HG02588 (cell line): Measurements from ENCODE around the gene ZFAND3.
"Not testable (repeated sequence)": the region's sequence is repeated elsewhere in the genome, so short reads cannot be mapped to it uniquely, and the experiment has no call there.

Source experiments
- ATAC-seq: cut with Tn5 transposase; IDR thresholded peaks from one replicate; pipeline ENCODE4 v1.9.1; 2021; ENCODE audit warnings: mild to moderate bottlenecking, moderate library complexity; ENCODE audit not compliant: unreplicated experiment

ZFAND3 gene

GRCh38 chr6:38114976-38115625, 295.6 kb downstream of the ZFAND3 start:
- no peak for ATAC-seq

- no peak for ATAC-seq
Observed at GRCh38 chr6:38115626-38116008, 296.1 kb downstream of the ZFAND3 start.

- ATAC-seq: no peak
Observed at GRCh38 chr6:38116248-38116647, 296.7 kb downstream of the ZFAND3 start.

DNA sequence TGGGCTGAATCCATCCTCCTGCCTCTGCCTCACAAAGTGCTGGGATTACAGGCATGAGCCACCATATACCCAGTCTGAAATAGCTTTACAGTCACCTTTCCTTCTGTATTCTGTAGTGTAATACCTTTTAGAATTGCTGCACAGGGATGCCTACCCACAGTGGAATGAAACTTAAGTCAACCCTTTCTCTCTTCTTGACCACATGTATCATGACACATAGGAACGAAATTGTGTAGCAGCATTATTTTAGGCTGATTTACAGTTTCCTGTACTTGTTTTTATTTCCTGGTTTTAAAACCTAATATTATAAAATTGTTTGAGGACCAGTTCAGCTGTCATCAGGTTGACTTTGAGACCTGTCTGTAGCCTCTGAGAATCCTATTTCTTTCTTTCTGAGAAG, 297.8 kb downstream of the ZFAND3 start:
- ATAC-seq: no peak

DNA sequence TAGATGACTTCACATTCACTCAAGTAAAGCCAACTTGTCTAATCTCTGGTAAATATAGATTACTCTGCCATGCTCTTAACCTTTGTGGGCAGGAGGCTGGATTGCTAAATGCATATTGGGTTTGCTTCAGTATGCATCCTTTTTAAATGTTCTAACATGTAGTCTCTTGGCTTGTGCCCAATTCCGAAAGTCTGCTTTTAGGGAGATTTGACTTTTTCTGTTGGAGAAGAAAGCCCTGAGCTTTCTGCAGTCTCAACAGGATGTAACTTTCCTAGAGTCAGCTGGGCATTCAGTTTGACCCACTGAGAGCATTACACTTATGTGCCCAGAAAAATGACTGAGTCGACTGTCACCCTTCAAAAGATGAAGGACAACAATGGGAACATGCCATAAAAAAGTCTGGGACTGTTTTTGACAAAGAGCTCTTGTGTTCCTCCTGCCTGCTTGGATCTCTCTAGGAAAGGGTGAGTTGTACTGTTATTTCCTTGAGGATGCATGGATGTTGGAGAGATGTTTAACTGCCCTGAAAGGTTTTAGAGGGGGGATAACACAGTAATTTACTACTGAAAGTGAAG, 299.4 kb downstream of the ZFAND3 start:
- no peak for ATAC-seq

GRCh38 chr6:38119516-38119915, 300.0 kb downstream of the ZFAND3 start:
- ATAC-seq: no peak

- ATAC-seq: not testable (repeated sequence)
Observed at GRCh38 chr6:38124224-38124926, 304.8 kb downstream of the ZFAND3 start.

GRCh38 chr6:38127284-38127683, 307.8 kb downstream of the ZFAND3 start:
- ATAC-seq: no peak

GRCh38 chr6:38131527-38131965, 312.0 kb downstream of the ZFAND3 start:
- ATAC-seq: peak; percentile 67

- no peak for ATAC-seq
Observed at GRCh38 chr6:38133932-38134703, 314.6 kb downstream of the ZFAND3 start.

GRCh38 chr6:38134704-38135088, 315.2 kb downstream of the ZFAND3 start:
- ATAC-seq: no peak

DNA sequence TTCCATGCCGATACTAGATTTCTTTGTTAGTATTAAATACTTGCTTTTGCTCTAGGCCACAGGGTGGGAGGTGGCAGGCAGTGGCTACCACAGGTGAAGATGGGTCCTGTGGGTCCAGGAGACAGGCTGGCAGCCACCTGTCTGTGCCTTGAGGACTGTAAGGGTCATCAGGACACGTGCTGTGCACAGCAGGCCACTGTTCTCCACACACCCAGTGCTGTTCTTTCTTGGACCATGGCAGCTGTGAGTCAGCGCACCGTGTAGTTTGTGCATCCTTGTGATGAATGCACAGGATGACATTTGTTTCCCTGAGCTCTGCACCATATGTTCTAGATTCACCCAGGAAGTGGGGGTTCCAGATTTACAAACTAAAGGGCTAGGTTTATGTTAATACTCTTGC, 317.0 kb downstream of the ZFAND3 start:
- no peak for ATAC-seq

DNA sequence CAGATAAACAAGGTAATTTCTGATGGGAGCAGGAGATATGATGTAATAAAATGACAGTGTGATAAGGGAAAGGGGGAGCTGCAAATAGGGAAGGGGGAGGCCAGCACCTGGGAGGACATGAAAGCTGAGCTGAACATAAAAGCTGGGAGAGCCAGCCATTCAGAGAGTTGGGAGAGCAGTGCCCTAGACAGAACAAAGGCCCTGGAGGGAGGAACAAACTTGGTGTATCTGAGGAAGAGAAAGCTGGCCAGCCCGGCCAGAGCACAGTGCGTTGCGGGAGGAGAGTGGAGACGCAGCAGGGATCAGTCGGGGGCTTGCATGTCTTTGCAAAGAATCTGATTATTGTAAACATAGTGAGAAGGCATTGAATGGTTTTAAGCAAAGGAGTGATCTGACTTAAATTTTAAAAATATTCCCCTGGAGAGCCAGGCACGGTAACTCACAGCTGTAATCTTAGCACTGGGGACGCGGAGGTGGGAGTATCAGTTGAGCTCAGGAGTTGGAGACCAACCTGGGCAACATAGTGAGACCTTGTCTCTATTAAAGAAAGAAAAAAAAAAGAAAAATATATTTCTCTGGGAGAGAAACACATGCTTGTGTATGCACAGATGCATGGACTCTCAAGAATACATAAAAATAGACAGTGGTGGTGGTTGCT, 318.2 kb downstream of the ZFAND3 start:
- ATAC-seq: no peak

DNA sequence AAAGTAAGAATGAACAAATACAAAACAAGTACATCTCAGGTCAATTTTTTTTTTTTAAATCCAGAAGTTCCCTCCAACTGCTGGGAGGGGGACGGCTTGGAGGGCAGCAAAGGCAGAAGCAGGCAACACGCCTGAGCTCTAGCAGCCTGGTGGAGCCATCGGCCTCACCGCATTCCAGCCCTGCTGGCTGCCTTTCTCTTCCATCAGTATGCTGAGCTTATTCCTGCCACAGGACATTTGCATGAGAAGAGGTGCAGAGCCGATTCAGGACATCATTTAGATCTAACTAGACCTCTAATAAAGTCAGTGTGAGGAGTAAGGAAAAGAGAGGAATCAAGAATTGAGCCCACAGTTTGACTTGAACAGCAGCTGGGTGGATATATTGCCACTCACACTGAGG, 318.8 kb downstream of the ZFAND3 start:
- no peak for ATAC-seq

- no peak for ATAC-seq
Observed at GRCh38 chr6:38141085-38141484, 321.6 kb downstream of the ZFAND3 start.

DNA sequence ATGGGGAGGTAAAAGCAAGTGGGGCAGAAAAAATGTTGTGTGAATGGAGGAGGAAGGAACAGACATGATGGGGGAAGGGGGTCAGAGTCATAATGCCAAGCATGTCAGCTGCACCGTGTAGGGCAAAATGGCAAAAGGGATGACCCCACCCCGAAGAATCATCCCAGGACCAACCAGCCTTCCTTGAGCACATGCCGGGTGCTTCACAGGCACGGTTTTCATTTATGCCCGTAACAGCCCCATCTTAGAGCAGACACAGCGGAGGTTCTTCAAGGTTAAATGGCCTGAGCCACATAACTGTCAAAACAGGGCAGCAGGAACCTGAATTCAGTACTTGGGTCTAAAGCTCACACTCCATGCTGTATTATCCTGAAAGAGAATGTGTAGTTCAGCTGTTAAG, 322.2 kb downstream of the ZFAND3 start:
- ATAC-seq: no peak

- no peak for ATAC-seq
Observed at GRCh38 chr6:38142178-38142902, 322.8 kb downstream of the ZFAND3 start.

DNA sequence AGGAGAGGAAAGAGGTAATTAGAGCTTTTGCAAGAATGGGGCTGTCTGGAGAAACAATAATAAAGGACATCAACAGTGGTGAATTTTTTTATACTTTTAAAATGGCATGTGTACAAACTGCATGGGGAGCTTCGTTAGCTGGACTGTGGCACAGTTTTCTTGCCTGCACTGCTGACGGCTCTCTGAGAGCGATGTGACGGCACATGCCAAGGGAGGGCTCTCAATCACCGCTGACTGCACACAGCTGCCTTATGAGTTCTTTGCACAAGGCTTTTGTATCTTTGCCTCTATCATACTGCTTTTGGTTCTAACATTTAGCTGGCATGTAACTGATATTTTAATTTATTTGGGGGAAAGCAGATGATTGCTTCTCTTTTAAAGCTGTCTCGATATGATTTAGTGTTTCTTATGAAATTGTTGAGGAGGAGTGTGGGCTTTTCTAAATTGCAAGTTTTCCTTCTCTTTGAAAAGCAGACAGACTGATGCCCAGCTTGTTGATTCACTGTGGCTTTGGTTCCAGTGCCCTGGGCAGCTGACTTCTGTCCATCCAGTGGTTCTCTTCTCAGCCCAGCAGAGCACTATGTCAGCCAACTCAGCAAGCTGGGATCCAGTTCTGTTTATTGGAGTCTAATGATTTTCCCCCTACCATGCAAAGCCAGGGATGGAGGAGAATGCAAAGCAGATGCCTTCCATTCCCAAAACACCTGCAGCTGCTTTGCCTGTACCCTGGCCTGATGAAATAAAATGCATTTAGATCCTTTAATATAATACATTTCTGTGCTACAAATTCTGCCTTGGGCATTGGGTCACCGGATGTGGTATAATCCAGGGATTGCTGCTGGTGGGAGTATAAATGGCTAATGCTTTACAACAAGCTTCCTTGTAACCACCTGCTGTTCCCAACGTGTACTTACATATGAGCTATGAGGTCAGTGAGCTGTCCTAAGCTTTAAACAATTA, 323.9 kb downstream of the ZFAND3 start:
- no peak for ATAC-seq

GRCh38 chr6:38144365-38144945, 324.9 kb downstream of the ZFAND3 start:
- no peak for ATAC-seq
